Measurements from ENCODE around the gene PCBP2. TPM values are rescaled to one million over a fixed set of nuclear protein-coding genes. Genes with fewer than 3 reads are reported as not detected.
A peak's percentile ranks its signal among the peaks of the same experiment; 100 is the strongest.
"Not testable (repeated sequence)": the region's sequence is repeated elsewhere in the genome, so short reads cannot be mapped to it uniquely, and the experiment has no call there.

The PCBP2 gene
- 100 to 1,000 TPM; 428 to 505 (median 439) TPM for polyA plus RNA-seq

DNA sequence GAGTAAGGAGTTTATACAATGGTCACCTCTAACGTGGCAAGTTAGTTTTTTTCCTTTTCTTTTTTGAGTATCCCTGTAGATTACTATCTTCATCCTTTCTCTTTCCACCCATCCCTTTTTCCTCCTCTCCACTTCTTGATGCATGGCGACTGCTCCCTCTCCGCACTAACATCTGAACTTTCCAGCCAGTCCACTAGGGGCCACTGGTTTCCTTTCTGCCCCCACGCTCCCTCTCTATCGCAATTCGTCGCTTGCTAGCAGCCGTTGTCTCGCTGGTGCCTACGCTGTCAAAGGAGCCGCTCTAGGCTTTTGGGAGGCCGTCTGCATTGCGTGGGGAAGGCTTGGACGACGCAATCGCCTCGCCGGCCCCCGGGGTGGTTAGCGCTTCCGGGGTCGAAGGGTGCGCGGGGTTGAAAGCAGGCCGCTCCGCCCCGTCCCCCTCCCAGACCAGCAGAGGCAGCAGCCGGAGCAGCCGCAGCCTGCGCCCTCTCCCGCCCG, at the start of gene PCBP2:
PCBP2 (plus strand) TSS at position 442 of the 498 bp plus-strand sequence. CDS start 2,699 bp downstream, outside the sequence.
- H3K27ac ChIP-seq (ENCODE audit: low read depth, low read length), result peak within 1 kb of the TSS; percentile 81
- 0 to 1% (median 1%) methylated on average over 24 to 30 of the region's 32 CpGs for WGBS, 3 donors

GRCh38 chr12:53402351-53402750, 49.6 kb upstream of the PCBP2 start:
- H3K27ac ChIP-seq (ENCODE audit: low read depth, low read length), result not testable (repeated sequence)
- 96% methylated on average over 16 of the region's 16 CpGs for WGBS, 3 donors

DNA sequence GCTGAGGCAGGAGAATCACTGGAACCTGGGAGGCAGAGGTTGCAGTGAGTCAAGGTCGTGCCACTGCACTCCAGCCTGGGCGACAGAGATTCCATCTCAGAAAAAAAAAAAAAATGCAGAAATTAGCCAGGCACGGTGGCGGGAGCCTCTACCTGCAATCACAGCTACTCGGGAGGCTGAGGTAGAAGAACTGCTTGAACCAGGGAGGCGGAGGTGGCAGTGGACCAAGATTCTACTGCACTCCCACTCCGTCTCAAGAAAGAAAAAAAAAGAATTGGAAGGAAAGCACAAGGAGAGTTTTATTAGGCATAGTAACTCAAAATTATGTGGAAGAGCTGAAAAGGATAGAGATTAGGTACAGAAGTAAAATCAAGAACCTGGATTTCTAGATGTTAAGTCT, 49.0 kb upstream of the PCBP2 start:
- H3K27ac ChIP-seq (ENCODE audit: low read depth, low read length), result no peak overlapping the region

GRCh38 chr12:53410951-53411350, 41.0 kb upstream of the PCBP2 start:
- no peak overlapping the region for H3K27ac ChIP-seq (ENCODE audit: low read depth, low read length)
- WGBS, 3 donors, result 91 to 98% (median 97%) methylated on average over 5 of the region's 5 CpGs

More for the DNA sequence above, 49.0 kb upstream of the PCBP2 start:
- WGBS, 3 donors, result 65 to 72% (median 66%) methylated on average over 7 of the region's 7 CpGs

GRCh38 chr12:53413485-53414204, 38.3 kb upstream of the PCBP2 start:
- no peak overlapping the region for H3K27ac ChIP-seq (ENCODE audit: low read depth, low read length)
- 67 to 77% (median 73%) methylated on average over 3 of the region's 3 CpGs for WGBS, 3 donors

GRCh38 chr12:53414756-53415417, 37.0 kb upstream of the PCBP2 start:
- WGBS, 3 donors, result 14 to 29% (median 28%) methylated on average over 3 of the region's 3 CpGs
- H3K27ac ChIP-seq (ENCODE audit: low read depth, low read length), result no peak overlapping the region

DNA sequence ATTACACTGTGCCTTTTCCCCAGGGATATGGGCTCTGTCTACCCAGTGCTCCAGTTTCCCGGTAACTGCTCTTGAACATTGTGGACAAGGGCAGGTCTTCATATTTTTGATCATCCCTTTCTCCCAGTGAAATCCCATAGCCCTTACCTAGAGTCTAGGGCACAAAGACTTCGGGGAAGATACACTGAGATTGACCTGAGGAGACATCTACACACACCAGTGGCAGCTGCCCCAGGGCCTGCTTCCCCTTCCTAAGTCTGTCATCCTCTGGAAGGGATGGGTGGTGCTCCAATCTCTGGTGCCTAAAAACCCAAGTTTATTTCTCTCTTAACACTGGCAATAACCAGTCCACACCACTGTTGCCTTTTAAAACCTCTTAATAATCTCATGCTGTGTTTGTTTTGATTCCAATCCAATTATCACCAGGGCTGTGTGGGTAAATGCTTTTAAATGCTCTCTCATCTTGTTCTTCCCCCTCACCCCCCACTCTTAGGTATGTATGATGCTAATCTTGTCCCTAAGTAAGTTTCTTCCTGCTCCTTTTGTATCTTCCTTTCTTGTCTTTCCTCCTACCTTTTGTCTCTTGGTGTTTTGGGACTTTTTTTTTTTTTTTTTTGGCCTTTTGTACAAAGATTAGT, 36.0 kb upstream of the PCBP2 start:
- 76 to 85% (median 79%) methylated on average over 2 of the region's 2 CpGs for WGBS, 3 donors
- H3K27ac ChIP-seq (ENCODE audit: low read depth, low read length), result not testable (repeated sequence)

- not testable (repeated sequence) for H3K27ac ChIP-seq (ENCODE audit: low read depth, low read length)
- WGBS, 3 donors, result 55 to 85% (median 60%) methylated on average over 9 of the region's 9 CpGs
These were observed 34.5 kb upstream of the PCBP2 start for GRCh38 chr12:53417291-53417816.

GRCh38 chr12:53418221-53418620, 33.7 kb upstream of the PCBP2 start:
- 87 to 97% (median 92%) methylated on average over 3 of the region's 3 CpGs for WGBS, 3 donors

GRCh38 chr12:53419756-53420155, 32.1 kb upstream of the PCBP2 start:
- no peak overlapping the region for H3K27ac ChIP-seq (ENCODE audit: low read depth, low read length)
- 85 to 92% (median 86%) methylated on average over 2 of the region's 2 CpGs for WGBS, 3 donors

More at GRCh38 chr12:53418221-53418620, 33.7 kb upstream of the PCBP2 start:
- no peak overlapping the region for H3K27ac ChIP-seq (ENCODE audit: low read depth, low read length)

GRCh38 chr12:53422247-53422646, 29.7 kb upstream of the PCBP2 start:
- 87 to 92% (median 90%) methylated on average over 11 to 12 of the region's 12 CpGs for WGBS, 3 donors
- not testable (repeated sequence) for H3K27ac ChIP-seq (ENCODE audit: low read depth, low read length)

DNA sequence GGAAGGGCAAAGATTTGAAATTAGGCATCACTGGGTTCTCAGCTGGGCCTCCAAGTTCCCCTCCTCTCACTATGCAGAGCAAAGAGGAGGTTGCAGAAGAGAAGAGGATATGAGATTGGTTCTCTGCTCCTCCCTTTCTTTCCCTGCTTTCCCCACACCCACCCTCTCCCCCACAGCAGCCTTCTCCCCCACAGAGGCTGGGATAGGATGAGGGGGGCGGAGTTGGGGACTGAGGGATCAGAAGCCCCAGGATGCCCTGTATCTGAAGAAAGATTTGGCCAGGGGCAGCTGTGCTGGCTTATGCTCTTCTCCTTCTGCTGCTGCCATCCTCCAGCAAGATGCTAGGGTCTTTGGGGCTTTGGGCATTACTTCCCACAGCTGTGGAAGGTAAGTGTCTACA, 28.3 kb upstream of the PCBP2 start, which contains the start of gene AMHR2:
AMHR2 (plus strand) TSS at position 259 of the 400 bp plus-strand sequence; CDS start at position 339, 80 bp downstream.
- H3K27ac ChIP-seq (ENCODE audit: low read depth, low read length), result no peak within 1 kb of the TSS
- WGBS, 3 donors, result 86 to 100% (median 96%) methylated on average over 1 of the region's 1 CpG

DNA sequence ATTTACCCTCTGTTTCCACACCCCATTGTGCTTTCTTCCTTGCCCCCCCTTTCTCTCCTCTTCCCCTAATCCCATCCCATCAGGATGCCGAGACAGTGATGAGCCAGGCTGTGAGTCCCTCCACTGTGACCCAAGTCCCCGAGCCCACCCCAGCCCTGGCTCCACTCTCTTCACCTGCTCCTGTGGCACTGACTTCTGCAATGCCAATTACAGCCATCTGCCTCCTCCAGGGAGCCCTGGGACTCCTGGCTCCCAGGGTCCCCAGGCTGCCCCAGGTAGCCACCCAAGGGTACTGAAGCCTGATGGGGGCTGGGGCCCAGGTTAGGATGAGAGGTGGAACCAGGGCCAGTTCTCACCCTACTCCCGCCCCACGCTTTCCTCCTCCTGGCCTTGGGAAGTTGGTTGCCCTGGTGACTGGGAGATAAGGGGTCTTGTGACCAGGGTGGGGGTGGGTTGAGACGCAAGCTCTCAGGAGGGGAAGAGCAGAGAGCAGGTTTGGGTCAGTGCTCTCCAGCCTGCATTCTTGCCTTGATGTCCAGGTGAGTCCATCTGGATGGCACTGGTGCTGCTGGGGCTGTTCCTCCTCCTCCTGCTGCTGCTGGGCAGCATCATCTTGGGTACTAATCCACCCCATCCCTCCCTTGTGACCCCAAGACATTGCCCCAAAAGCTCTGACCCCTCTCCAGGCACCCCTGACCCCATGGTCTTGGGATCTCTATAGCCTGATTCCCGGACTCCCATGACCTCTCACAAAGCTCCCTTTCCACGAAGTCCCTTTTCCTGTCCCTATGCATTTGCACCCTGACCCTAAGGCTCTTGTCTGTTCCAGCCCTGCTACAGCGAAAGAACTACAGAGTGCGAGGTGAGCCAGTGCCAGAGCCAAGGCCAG, 27.0 kb upstream of the PCBP2 start:
- WGBS, 3 donors, result 39 to 82% (median 81%) methylated on average over 8 to 9 of the region's 9 CpGs
- no peak overlapping the region for H3K27ac ChIP-seq (ENCODE audit: low read depth, low read length)

- no peak overlapping the region for H3K27ac ChIP-seq (ENCODE audit: low read depth, low read length)
- WGBS, 3 donors, result 43 to 79% (median 77%) methylated on average over 11 of the region's 11 CpGs
These were observed 26.3 kb upstream of the PCBP2 start for GRCh38 chr12:53425515-53426150.

GRCh38 chr12:53427905-53428594, 23.9 kb upstream of the PCBP2 start:
- 66 to 87% (median 86%) methylated on average over 7 of the region's 7 CpGs for WGBS, 3 donors
- no peak overlapping the region for H3K27ac ChIP-seq (ENCODE audit: low read depth, low read length)

DNA sequence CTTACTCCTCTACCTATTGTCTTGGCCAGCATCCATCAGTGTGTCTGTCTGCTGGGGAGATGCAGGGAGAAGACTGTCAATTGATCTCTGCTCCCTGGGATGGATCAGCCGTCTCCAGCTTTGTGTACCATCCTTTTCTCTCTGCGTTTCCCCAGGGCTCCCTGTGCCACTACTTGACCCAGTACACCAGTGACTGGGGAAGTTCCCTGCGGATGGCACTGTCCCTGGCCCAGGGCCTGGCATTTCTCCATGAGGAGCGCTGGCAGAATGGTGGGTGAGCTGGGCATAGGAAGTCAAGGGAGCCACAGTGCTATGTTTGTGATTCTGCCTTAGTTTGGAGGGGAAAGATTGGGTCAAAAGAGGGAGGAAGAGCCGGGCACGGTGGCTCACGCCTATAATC, 23.2 kb upstream of the PCBP2 start:
- WGBS, 3 donors, result 91 to 93% (median 92%) methylated on average over 7 of the region's 7 CpGs
- H3K27ac ChIP-seq (ENCODE audit: low read depth, low read length), result no peak overlapping the region

GRCh38 chr12:53430116-53430515, 21.8 kb upstream of the PCBP2 start:
- no peak overlapping the region for H3K27ac ChIP-seq (ENCODE audit: low read depth, low read length)
- 80 to 93% (median 82%) methylated on average over 5 of the region's 5 CpGs for whole genome bisulfite sequencing, 3 donors

All from adipose tissue (tissue), 3 donors.